COR-L47 (cell line): ENCODE data around the gene CNPY1.

Source experiments
- DNase-seq: peaks from one replicate; lab custom pipeline; 2025; lab: John Stamatoyannopoulos, UW

The CNPY1 gene

GRCh38 chr7:155453296-155454182 is 92.8 kb downstream of the CNPY1 start:
- DNase-seq, result no peak

- DNase-seq, result no peak
Observed at GRCh38 chr7:155452505-155453295, 93.7 kb downstream of the CNPY1 start.

GRCh38 chr7:155451840-155452239 is 94.5 kb downstream of the CNPY1 start:
- no peak for DNase-seq
